Stimulated activated CD8-positive, alpha-beta memory T cell treated with anti-CD3 and anti-CD28 coated beads, Interleukin-7, amount 100 ng/mL, for 24 hours (primary cell): ENCODE results near the gene TRPC4AP.
"Not testable (repeated sequence)": the region's sequence is repeated elsewhere in the genome, so short reads cannot be mapped to it uniquely, and the experiment has no call there.

Experiments
- DNase-seq: peaks from one replicate; pipeline ENCODE4 v3.0.0-alpha.2; 2020; ENCODE audit warnings: low read depth

TRPC4AP gene

DNA sequence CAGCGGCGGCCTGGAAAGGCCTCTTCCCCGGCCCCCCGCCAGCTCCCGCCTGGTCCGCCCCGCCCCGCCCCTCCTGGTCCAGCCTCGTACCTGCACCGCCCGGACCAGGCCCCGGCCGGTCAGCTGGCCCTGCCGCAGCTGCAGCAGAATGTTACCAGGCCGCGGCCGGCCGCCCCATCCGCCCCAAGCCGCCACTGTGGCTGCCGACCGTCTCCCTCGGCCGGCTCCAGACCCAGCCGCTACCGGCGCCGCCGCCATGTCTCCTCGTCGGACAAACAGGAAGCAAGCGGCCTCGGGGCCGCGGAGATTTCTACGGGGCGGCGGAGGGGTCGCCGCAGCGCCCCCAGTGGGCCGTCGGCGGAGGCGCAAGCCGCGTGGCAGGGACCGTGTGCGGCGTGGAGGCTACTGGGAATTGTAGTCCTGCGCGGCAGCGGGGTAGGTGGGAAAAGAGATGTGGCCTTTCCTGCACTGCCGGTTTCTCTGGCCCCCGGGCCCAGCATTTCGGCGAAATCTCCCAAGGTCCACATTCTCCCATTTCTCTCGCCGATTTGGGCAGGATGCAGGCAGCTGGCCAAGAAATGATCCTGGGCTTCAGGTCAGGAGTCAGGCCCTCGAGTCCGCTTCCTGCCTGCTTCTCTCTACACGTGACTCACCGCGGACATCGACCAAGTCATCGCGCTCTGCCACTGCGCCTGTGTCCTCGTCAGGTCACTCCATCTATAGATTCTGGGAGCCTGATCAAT lies at the start of gene TRPC4AP:
TRPC4AP (minus strand) TSS at position 284 of the 743 bp plus-strand sequence; CDS start at position 258, 26 bp downstream.
- peak; percentile 71 for DNase-seq

GRCh38 chr20:35135867-35136586 lies 43.4 kb upstream of the TRPC4AP start:
- no peak for DNase-seq

DNA sequence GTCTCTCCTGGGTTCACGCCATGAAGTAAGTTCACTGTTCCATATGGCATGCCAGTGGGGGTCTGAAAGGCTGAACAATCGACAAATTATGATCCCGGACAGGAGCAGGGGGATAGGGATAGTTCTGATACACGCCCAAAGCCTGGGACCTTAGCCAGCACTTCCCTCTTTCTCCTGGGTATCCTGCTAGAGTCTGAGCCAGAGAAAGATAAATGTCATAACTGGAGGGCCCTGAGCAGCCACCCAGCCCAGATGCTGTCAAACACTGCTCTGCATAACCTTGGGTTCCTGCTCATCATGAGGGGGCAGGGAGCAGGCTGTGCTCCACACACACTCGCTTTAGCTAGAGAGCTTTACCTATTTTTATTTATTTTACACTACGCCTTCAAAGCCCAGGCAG lies 42.3 kb upstream of the TRPC4AP start:
- no peak for DNase-seq

DNA sequence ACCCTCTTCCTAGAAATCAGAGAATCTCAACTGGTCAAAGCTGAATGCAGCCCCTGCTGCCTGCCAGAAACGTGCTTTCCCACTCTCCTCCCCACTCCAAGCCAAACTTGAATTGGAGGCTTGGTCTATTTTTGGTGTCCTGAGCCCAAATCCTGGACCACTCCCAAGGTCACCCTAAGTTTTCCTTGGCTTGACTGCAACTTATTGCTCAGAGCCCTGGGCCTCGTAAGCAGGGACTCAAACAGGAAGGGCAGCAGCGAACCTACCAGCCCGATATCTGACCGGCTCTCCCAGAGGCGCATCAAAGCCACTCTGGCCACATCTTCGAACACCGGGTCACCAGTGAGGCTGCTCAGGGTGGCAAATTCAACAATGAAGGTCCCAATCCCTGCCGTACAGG lies 41.9 kb upstream of the TRPC4AP start:
- no peak for DNase-seq

GRCh38 chr20:35133735-35134134 lies 41.1 kb upstream of the TRPC4AP start:
- no peak for DNase-seq

DNA sequence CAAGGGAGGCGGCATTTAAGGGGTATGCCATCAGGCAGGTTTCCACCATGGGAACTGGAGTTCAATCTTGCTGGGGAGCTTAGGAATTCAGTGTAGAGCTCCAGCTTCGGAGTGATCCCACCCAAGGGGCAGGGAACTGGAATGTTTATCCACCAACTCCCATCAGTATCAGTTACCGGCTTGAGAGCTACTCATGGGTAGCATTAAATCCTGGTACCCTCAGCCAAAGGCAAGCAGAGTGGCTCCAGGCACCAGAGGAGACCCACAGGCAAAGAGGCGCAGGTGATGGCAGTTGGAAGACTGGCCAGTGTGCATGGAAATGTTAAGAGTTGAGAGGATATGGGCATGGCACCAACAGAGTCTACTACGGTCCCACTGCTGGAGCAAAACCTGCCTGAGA lies 40.4 kb upstream of the TRPC4AP start:
- DNase-seq = no peak

- no peak for DNase-seq
Measured at GRCh38 chr20:35131934-35132333, 39.3 kb upstream of the TRPC4AP start.

- DNase-seq = no peak
Measured at GRCh38 chr20:35129647-35130069, 37.1 kb upstream of the TRPC4AP start.

DNA sequence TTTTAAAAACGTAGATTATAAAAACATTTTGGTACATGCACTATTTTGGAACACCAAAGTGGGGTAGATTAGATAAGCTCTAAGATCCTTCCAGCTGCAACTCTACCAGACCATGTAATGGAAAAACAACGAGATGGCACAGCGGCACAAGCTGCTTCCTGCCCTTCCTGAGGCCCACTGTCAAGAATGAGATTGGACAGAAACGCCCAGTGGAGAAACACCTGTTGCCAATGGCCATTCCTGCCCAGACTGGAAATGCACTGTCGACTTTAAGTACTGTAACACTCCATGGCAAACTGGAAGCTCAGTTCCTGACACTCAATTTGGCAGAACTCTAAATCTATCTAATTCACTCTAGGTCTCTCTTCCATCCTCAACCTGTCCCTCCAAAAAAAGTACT lies 33.1 kb upstream of the TRPC4AP start:
- DNase-seq = no peak

DNA sequence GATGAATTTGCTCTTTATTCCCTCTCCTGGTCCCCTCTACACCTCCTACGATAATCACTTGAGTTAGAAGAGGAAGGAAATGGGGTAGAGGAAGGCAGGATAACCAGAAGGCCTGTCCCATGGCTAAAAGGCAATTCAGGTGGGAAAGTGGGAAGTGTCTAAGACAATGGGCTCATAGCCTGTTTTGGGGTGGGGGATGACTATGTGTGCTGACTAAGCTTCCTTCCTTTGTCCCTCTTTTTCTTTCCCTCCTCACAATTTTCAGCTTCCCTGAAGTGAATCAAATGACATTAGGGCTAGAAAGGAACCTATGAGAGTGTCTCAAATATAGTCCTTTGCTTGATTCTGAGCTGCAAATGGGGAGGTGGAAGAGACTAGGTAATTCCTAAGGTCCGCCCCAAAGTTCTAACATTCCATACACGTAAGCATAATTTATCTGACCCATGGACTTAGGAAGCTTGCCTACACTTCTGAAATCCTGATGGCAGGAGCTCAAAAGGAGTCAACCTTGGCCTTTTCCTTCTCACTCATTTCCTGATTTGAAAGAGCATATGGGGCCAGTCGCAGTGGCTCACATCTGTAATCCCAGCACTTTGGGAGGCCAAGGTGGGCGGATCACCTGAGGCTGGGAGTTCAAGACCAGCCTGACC lies 30.3 kb upstream of the TRPC4AP start:
- DNase-seq = no peak

DNA sequence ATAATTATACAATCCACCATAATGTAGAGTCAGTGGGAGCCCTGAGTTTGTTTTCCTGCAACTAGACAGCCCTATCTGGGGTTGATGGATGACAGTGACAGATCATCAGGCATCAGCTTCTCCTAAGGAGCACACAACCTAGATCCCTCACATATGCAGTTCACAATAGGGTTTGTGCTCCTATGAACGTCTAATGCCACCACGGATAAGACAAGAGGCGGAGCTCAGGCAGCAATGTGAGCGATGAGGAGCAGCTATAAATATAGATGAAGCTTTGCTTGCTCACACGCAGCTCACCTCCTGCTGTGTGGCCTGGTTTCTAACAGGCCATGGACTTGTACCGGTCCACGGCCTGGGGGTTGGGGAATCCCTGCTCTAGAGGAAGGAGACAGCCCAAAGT lies 28.6 kb upstream of the TRPC4AP start:
- no peak for DNase-seq

- DNase-seq = no peak
Measured at GRCh38 chr20:35120012-35120701, 27.6 kb upstream of the TRPC4AP start.

DNA sequence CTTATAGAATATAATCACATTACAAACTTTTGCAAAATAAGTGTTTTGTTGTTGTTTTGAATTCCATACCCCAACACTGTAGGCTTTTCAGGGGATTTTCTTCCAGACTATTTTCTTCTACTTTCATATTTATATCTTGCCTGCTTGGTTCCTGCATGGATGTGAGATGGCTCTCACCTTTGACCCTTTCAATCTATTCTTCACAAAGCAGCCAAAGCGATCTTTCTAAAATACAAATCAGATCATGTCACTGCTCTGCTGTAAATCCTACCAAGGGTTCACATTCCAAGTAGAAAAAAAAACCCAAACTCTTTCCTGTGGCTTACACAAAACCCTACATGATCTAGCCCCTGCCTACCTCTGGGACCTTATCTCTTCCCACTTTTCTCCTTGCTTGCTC lies 25.0 kb upstream of the TRPC4AP start:
- no peak for DNase-seq

- no peak for DNase-seq
Measured at GRCh38 chr20:35117196-35117595, 24.6 kb upstream of the TRPC4AP start.

GRCh38 chr20:35116258-35116657 lies 23.7 kb upstream of the TRPC4AP start:
- no peak for DNase-seq

- no peak for DNase-seq
Measured at GRCh38 chr20:35115606-35116005, 23.0 kb upstream of the TRPC4AP start.

DNA sequence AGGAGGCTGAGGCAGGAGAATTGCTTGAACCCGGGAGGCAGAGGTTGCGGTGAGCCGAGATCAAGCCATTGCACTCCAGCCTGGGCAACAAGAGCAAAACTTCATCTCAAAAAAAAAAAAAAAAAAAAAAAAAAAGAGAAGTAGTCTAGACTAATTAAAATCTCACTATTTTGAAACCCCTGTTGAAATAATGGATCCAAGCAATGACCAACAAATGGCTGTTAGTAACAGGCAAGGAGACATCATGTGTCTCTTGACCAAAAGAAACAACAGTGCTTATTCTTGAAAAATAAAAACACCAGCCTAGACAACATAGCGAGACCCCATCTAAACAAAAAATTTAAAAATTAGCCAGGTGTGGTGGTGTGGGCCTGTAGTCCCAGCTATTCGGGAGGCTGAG lies 19.7 kb upstream of the TRPC4AP start:
- not testable (repeated sequence) for DNase-seq

- DNase-seq = no peak
Measured at GRCh38 chr20:35111141-35111888, 18.7 kb upstream of the TRPC4AP start.

DNA sequence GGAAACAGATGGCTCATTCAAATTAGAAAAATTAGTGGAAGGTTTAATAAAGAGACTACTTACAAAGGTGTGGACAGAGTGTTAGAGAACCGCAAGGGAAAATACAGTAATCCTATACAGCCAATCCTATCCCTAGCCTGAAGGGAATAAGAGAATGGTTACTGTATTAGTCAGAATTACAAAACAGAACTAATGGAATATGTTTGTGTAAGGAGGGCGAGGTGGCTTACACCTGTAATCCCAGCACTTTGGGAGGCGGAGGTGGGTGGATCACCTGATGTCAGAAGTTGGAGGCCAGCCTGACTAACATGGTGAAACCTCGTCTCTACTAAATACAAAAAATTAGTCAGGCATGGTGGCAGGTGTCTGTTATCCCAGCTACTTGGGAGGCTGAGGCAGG lies 16.3 kb upstream of the TRPC4AP start:
- DNase-seq = no peak

- DNase-seq = no peak
Measured at GRCh38 chr20:35106827-35107380, 14.3 kb upstream of the TRPC4AP start.

DNA sequence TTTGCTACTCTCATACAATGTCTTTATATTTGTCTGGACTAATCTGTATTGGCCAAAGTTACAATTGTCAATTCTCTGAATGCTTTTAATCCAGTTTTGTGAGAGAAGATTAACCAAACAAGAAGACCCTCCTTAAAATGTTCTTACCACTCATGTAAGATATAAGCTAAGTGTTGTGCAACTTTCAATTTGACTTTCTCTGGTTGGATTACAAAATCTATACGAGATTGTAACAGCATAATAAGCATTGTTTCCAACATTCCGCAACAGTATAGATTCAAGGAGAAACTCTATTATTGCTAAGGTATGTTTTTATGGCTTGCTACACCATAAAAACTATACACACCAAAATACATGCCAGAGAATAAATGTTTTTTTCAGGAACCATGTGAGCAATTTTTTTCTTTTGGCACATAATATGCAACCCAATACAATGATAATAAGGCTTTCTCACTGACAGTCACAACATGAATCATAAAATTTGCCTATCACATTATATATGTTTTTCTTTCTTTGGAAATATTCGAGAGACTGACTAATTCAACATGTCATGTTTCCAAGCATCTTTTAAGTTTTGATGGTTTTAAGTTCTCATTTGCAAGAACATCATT lies 12.2 kb upstream of the TRPC4AP start:
- DNase-seq = no peak
